NCI-H1436 (cell line): ENCODE measurements around the gene SPX.

Source experiments
- DNase-seq: peaks from one replicate; lab custom pipeline; 2025; lab: John Stamatoyannopoulos, UW

Gene SPX

GRCh38 chr12:21580748-21581516, 54.8 kb downstream of the SPX start:
- no peak for DNase-seq
